Measurements from ENCODE around the gene RNF8. TPM values are rescaled to one million over a fixed set of nuclear protein-coding genes. Genes with fewer than 3 reads are reported as not detected.

RNF8 gene
- total RNA-seq, 1 donor from 2014 or later, result 34.2 TPM

DNA sequence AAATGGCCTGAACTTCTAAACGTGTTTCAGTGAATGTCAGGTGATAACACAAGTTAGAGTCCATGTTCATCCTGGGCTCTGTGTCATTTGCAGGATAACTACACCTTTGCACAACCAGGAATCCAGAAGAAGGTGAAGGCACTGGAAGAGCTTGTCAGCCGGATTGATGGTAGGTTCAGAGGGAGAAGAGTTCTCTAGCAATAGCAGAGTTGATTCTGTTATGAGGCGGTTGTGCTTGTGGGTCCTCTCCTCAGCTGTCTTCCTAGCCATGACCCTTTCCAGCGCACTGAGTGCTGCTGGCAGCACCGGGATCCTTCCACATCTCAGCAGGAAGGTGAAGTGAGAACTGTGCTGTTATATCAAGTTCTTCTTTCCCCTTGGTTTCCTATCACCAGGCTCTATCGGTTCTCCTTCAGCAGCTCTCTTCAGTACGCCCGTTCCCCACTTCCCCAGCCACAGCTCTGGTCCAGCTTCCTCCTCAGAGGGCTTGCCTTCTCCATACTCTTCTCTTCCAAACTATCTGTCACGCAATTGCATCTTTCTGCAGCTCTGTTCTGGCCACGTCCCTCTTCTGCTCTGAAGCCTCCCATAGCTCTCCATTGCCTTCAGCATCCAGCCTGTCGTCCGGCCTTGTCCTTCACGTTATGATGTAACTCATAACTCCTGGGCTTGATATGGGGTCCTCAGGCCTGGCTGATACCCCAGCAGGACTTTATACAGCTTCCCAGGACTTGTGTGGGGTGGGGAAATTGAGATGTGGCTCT lies 39.9 kb upstream of the RNF8 start:
- no peaks in the 10 kb centered on the region for H3K9me3 Mint-ChIP-seq (ENCODE audit: low read depth)
- H3K36me3 Mint-ChIP-seq (ENCODE audit: insufficient read depth), result peaks cover 11% of the 10 kb centered on the region
- no peak overlapping the region for H3K27ac Mint-ChIP-seq
- H3K27me3 Mint-ChIP-seq, result no peaks in the 10 kb centered on the region
- H3K4me3 Mint-ChIP-seq (ENCODE audit: low read depth), result no peak overlapping the region
- TF ChIP-seq, protein P1, sequence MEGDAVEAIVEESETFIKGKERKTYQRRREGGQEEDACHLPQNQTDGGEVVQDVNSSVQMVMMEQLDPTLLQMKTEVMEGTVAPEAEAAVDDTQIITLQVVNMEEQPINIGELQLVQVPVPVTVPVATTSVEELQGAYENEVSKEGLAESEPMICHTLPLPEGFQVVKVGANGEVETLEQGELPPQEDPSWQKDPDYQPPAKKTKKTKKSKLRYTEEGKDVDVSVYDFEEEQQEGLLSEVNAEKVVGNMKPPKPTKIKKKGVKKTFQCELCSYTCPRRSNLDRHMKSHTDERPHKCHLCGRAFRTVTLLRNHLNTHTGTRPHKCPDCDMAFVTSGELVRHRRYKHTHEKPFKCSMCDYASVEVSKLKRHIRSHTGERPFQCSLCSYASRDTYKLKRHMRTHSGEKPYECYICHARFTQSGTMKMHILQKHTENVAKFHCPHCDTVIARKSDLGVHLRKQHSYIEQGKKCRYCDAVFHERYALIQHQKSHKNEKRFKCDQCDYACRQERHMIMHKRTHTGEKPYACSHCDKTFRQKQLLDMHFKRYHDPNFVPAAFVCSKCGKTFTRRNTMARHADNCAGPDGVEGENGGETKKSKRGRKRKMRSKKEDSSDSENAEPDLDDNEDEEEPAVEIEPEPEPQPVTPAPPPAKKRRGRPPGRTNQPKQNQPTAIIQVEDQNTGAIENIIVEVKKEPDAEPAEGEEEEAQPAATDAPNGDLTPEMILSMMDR (IDR thresholded peaks at IDR 0.05; ENCODE audit: unreplicated experiment), result no peak
- no peak for DNase-seq (ENCODE audit: low spot score, unreplicated experiment)
- peaks cover 5% of the 10 kb centered on the region for H3K4me1 Mint-ChIP-seq (ENCODE audit: low read depth)

DNA sequence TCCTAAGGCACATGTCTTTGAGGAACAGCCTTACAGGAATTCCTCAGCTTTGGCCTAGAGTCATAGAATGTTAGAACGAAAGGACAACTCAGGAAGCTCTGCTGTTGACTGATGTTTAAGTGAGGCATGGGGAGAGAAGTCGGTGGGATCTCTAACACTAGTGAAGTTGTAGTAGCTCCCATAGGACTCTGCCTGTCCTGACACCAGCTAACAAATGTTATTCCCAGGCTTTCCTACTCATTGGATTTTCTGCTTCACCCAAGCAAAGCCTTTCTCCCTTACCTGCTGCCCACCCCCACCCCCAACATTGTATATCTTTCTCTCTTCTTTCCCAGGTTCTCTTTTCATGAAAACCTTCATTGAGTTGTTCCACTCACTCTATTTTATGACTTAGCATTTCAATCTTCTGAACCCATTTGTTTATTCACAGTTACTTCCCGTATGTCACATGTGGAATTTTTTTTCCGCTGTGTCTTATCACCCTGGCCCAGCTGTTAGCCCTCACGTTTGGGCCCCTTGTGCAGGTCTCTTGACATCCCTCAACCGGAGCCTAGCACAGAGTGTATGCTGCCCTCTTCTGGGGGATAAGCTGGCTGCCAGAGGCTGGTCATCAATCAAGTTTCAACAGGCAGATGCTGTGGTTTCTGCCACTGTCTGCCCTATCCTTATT lies 39.2 kb upstream of the RNF8 start:
- Mint-ChIP-seq H3K27me3 (no peaks in the 10 kb centered on the region), H3K9me3 (ENCODE audit: low read depth) (no peaks in the 10 kb centered on the region), H3K36me3 (ENCODE audit: insufficient read depth) (peaks cover 10% of the 10 kb centered on the region), H3K27ac (peak overlapping the region; percentile 25), H3K4me1 (ENCODE audit: low read depth) (peaks cover 5% of the 10 kb centered on the region), H3K4me3 (ENCODE audit: low read depth) (no peak overlapping the region)
- TF ChIP-seq, protein P1 (IDR thresholded peaks at IDR 0.05; ENCODE audit: unreplicated experiment), result peak; percentile 56
- no peak for DNase-seq (ENCODE audit: low spot score, unreplicated experiment)

DNA sequence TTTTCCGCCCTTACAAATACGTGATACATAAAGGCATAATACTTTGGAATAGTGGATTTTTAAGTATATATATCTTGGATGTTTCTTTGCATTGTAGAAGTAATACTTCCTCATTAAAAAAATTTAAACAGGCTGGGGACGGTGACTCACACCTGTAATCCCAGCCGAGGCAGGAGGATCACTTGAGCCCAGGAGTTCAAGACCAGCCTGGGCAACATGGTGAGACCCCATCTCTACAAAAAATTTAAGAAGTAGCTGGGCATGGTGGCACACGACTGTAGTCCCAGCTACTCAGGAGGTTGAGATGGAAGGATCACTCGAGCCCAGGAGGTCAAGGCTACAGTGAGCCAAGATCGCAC lies 38.6 kb upstream of the RNF8 start:
- Mint-ChIP-seq H3K27me3 (no peaks in the 10 kb centered on the region), H3K9me3 (ENCODE audit: low read depth) (no peaks in the 10 kb centered on the region), H3K27ac (no peak overlapping the region), H3K4me1 (ENCODE audit: low read depth) (peaks cover 5% of the 10 kb centered on the region), H3K4me3 (ENCODE audit: low read depth) (no peak overlapping the region), H3K36me3 (ENCODE audit: insufficient read depth) (peaks cover 10% of the 10 kb centered on the region)
- TF ChIP-seq, protein P1 (IDR thresholded peaks at IDR 0.05; ENCODE audit: unreplicated experiment), result no peak
- no peak for DNase-seq (ENCODE audit: low spot score, unreplicated experiment)

DNA sequence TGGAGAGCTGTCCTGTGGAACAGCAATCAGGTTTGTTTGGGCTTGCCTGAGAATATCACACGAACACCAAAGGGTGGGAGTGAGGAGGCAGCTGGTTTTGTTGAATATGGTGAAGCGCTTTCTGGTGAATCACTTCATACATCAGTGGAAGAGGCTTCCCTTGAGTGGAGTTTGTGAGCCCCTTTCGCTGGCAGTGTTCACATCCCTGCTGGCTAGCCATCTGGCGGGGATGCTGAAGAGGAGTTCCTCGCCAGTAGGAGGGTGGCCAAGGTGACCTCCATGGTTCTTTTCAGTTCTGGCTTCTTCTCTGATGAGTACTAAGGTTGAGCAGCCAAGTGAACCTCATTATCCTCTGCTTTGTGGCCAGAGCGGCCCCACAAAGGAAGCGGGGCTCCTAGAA lies 37.7 kb upstream of the RNF8 start:
- no peaks in the 10 kb centered on the region for H3K9me3 Mint-ChIP-seq (ENCODE audit: low read depth)
- H3K27ac Mint-ChIP-seq, result no peak overlapping the region
- no peaks in the 10 kb centered on the region for H3K27me3 Mint-ChIP-seq
- no peak overlapping the region for H3K4me3 Mint-ChIP-seq (ENCODE audit: low read depth)
- peaks cover 5% of the 10 kb centered on the region for H3K4me1 Mint-ChIP-seq (ENCODE audit: low read depth)
- DNase-seq (ENCODE audit: low spot score, unreplicated experiment), result no peak
- peaks cover 10% of the 10 kb centered on the region for H3K36me3 Mint-ChIP-seq (ENCODE audit: insufficient read depth)
- TF ChIP-seq, protein P1 (IDR thresholded peaks at IDR 0.05; ENCODE audit: unreplicated experiment), result no peak

DNA sequence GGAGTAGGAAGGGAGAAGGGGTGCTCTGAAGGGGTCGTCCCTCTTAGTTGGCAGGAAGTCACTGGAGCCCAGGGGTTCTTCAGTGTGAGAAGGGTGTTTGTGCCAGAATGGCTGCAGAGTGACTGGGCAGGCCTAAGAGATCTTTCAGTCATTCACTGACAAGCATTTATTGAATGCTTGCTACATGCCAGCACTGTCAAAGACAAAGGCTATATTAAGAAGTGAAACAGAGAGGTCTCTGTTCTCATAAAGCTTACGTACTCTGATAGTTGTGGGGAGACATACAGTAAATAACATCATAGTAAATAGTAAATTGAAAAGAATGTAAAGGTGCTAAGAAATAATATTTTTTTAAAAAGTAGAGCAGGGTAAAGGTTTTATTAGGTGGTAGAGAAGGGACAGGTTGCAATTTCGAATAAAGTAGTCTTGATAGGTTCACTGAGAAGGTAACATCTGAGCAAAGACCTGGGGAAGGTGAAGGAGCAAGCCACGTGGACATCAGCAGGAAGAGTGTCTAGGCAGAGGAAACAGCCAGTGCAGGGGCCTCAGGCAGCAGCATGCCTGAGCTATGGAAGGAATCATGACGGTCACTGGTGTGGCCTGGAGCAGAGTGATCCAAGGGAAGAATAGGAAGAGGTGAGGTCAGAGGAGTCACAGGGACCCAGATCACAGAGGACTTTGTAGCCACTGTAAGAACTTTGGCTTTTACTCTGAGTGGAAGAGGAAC lies 36.3 kb upstream of the RNF8 start:
- TF ChIP-seq, protein P1 (IDR thresholded peaks at IDR 0.05; ENCODE audit: unreplicated experiment), result no peak
- peaks cover 14% of the 10 kb centered on the region for H3K36me3 Mint-ChIP-seq (ENCODE audit: insufficient read depth)
- no peak overlapping the region for H3K27ac Mint-ChIP-seq
- H3K9me3 Mint-ChIP-seq (ENCODE audit: low read depth), result no peaks in the 10 kb centered on the region
- DNase-seq (ENCODE audit: low spot score, unreplicated experiment), result no peak
- H3K27me3 Mint-ChIP-seq, result no peaks in the 10 kb centered on the region
- no peak overlapping the region for H3K4me3 Mint-ChIP-seq (ENCODE audit: low read depth)
- peaks cover 2% of the 10 kb centered on the region for H3K4me1 Mint-ChIP-seq (ENCODE audit: low read depth)
